ENCODE results near the gene BMP7. TPM values are rescaled to one million over a fixed set of nuclear protein-coding genes. Genes with fewer than 3 reads are reported as not detected.
A peak's percentile ranks its signal among the peaks of the same experiment; 100 is the strongest.

Gene BMP7
- total RNA-seq, 4 donors from 2014 or later: 4.6 to 7.1 (median 5.6) TPM

DNA sequence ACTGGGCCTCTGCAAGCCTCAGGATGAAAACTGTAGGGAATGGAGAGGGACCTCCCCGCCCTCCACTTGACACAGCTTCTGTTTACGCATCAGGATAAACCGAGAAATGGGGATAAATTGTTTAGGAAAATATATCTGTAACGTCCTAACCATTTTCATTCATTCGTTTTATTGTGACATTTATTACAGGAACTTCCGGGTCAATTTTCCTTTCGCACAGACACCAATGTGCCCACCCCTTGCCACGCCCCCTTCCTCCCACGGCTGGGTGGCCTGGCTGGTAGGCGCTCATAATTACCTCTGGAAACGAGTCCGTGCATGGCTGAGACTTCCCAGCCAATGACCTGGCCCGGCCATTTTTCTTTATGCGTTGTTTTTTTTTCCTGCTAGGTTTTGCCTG is 96.1 kb downstream of the BMP7 start:
- Histone ChIP-seq H3K27me3 (no peaks in the 10 kb centered on the region), H3K4me1 (no peaks in the 10 kb centered on the region), H3K36me3 (no peaks in the 10 kb centered on the region), H3K27ac (replicated peaks in 1 of 4) (no peak overlapping the region), H3K9me3 (no peaks in the 10 kb centered on the region), H3K4me3 (no peak overlapping the region)
- WGBS: 80% methylated on average over 14 of the region's 14 CpGs
- DNase-seq (ENCODE audit: extremely low spot score): no peak
- TF ChIP-seq EP300 (IDR thresholded peaks at IDR 0.05) (no peak), POLR2A (IDR thresholded peaks at IDR 0.05; ENCODE audit: low read depth) (no peak), POLR2AphosphoS5 (IDR thresholded peaks at IDR 0.05) (no peak)
- TF ChIP-seq, protein P1, sequence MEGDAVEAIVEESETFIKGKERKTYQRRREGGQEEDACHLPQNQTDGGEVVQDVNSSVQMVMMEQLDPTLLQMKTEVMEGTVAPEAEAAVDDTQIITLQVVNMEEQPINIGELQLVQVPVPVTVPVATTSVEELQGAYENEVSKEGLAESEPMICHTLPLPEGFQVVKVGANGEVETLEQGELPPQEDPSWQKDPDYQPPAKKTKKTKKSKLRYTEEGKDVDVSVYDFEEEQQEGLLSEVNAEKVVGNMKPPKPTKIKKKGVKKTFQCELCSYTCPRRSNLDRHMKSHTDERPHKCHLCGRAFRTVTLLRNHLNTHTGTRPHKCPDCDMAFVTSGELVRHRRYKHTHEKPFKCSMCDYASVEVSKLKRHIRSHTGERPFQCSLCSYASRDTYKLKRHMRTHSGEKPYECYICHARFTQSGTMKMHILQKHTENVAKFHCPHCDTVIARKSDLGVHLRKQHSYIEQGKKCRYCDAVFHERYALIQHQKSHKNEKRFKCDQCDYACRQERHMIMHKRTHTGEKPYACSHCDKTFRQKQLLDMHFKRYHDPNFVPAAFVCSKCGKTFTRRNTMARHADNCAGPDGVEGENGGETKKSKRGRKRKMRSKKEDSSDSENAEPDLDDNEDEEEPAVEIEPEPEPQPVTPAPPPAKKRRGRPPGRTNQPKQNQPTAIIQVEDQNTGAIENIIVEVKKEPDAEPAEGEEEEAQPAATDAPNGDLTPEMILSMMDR (IDR thresholded peaks at IDR 0.05): no peak
- intact Hi-C loops (cut with DNase I): no loop called here

DNA sequence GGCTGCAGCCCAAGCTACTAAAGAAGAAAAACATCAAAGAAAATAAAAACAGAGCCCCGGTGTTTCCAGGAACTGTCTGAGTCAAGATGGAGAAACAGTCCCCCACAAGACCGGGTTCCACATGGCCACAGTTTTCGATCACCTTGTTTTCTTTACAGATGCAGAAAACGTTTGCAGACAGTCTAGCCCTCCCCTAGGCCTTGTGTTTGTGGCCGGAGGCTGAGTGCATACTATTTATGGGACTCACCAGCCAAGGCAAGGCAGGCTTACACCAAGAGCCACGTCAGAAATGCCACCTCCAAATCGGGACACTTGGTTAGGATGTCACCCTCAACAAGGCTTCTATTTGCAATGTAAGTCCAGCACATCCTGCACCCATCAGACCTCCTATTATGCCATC is 97.3 kb downstream of the BMP7 start:
- Histone ChIP-seq H3K27me3 (no peaks in the 10 kb centered on the region), H3K4me3 (no peak overlapping the region), H3K9me3 (no peaks in the 10 kb centered on the region), H3K4me1 (no peaks in the 10 kb centered on the region), H3K36me3 (no peaks in the 10 kb centered on the region), H3K27ac (replicated peaks in 1 of 4) (no peak overlapping the region)
- TF ChIP-seq, protein P1 (IDR thresholded peaks at IDR 0.05): no peak
- TF ChIP-seq POLR2AphosphoS5 (IDR thresholded peaks at IDR 0.05) (no peak), EP300 (IDR thresholded peaks at IDR 0.05) (no peak), POLR2A (IDR thresholded peaks at IDR 0.05; ENCODE audit: low read depth) (no peak)
- 81% methylated on average over 7 of the region's 7 CpGs for WGBS
- intact Hi-C loops (cut with DNase I): no loop called here
- DNase-seq (ENCODE audit: extremely low spot score): no peak

DNA sequence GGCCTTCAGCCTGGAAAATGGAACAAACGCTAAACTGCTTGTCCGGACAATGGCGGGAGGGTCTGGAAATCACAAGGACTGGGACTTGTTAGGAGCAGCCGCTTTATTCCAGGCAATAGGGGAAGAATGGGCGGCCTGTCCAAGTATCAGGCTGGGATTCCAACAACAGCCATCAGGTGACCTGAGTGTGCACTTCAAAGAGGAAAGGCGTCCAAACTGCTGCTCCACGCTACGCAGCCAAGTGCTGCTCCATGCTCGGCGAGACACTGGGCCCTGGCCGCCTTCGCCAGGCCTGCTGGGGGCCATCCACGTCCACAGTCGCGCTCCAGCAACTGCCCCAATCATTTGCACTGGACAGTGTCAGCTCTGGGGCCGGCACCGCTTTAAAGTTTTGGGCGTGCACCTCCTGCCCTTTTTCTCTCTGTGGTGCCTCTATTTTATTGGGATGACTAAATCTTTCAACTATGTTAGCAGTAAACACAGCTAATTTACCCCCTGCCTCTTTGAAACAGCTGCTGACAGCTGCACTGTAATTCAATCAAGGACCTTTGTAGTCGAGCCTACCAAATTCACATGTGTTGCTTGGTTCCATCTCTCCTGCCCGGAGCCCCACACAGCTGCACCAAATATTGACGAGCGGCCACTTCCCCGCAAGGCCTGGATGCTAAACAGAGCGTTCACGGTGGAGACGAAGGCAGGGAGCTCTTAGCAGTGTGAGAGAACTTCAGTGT is 98.3 kb downstream of the BMP7 start:
- peak overlapping the region in 2 of 4 donors; percentile 4 to 39 for H3K27ac ChIP-seq (replicated peaks in 1 of 4)
- no peaks in the 10 kb centered on the region for H3K9me3 ChIP-seq
- 58% methylated on average over 26 of the region's 26 CpGs for WGBS
- no peaks in the 10 kb centered on the region for H3K27me3 ChIP-seq
- DNase-seq (ENCODE audit: extremely low spot score): no peak
- no peaks in the 10 kb centered on the region for H3K4me1 ChIP-seq
- intact Hi-C loops (cut with DNase I): no loop called here
- H3K4me3 ChIP-seq: no peak overlapping the region
- no peaks in the 10 kb centered on the region for H3K36me3 ChIP-seq
- TF ChIP-seq POLR2A (IDR thresholded peaks at IDR 0.05; ENCODE audit: low read depth): no peak
- TF ChIP-seq, protein P1 (IDR thresholded peaks at IDR 0.05): no peak
- no peak for TF ChIP-seq POLR2AphosphoS5 (IDR thresholded peaks at IDR 0.05)
- TF ChIP-seq EP300 (IDR thresholded peaks at IDR 0.05): no peak

DNA sequence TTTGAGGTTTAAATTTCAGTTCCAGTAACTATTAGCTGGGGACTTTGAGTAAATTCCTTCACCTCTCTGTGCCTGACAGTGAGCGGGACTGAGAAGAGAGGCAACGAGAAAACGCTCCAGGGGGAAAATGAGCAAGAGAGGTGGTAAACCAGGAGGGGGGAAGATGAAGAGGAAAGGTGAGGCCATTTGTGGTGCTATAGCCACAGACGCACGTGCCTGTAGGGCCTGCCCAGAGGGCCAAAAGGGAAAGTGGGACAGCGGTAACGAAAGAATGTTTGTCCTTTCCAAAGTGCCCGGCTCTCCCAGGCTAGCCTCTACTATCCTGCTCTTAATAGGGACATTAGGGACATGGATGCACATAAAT is 99.2 kb downstream of the BMP7 start:
- no peak overlapping the region for H3K27ac ChIP-seq (replicated peaks in 1 of 4)
- TF ChIP-seq EP300 (IDR thresholded peaks at IDR 0.05) (no peak), POLR2A (IDR thresholded peaks at IDR 0.05; ENCODE audit: low read depth) (no peak), POLR2AphosphoS5 (IDR thresholded peaks at IDR 0.05) (no peak)
- TF ChIP-seq, protein P1 (IDR thresholded peaks at IDR 0.05): no peak
- no peak for DNase-seq (ENCODE audit: extremely low spot score)
- H3K9me3 ChIP-seq: no peaks in the 10 kb centered on the region
- WGBS: 83% methylated on average over 8 of the region's 8 CpGs
- no peaks in the 10 kb centered on the region for H3K4me1 ChIP-seq
- no peaks in the 10 kb centered on the region for H3K36me3 ChIP-seq
- intact Hi-C loops (cut with DNase I): no loop called here
- no peak overlapping the region for H3K4me3 ChIP-seq
- no peaks in the 10 kb centered on the region for H3K27me3 ChIP-seq
